ENCODE measurements around the gene KIF1A. TPM values are rescaled to one million over a fixed set of nuclear protein-coding genes. Genes with fewer than 3 reads are reported as not detected.
"Not testable (repeated sequence)": the region's sequence is repeated elsewhere in the genome, so short reads cannot be mapped to it uniquely, and the experiment has no call there.

Gene KIF1A
- total RNA-seq, 4 donors from 2014 or later, result 2.9 to 15.9 (median 3.2) TPM

- DNase-seq (ENCODE audit: low spot score in 2 of 2), result no peak
- WGBS, result 90% methylated on average over 58 of the region's 58 CpGs
- Histone ChIP-seq H3K4me1 (no peaks in the 10 kb centered on the region), H3K9me3 (no peaks in the 10 kb centered on the region), H3K4me3 (no peak overlapping the region), H3K27me3 (peaks cover 60% of the 10 kb centered on the region), H3K36me3 (no peaks in the 10 kb centered on the region), H3K27ac (no peak overlapping the region)
- TF ChIP-seq EP300 (IDR thresholded peaks at IDR 0.05), result no peak
- no peak for TF ChIP-seq POLR2AphosphoS5 (IDR thresholded peaks at IDR 0.05)
- TF ChIP-seq POLR2A (IDR thresholded peaks at IDR 0.05), result no peak
Measured at GRCh38 chr2:240781471-240782220, 38.4 kb downstream of the KIF1A start.

- no peak for DNase-seq (ENCODE audit: low spot score in 2 of 2)
- H3K9me3 ChIP-seq, result no peaks in the 10 kb centered on the region
- no peak overlapping the region for H3K27ac ChIP-seq
- 58% methylated on average over 39 of the region's 39 CpGs for WGBS
- no peak for TF ChIP-seq POLR2A (IDR thresholded peaks at IDR 0.05)
- no peak for TF ChIP-seq CTCF (IDR thresholded peaks at IDR 0.05)
- TF ChIP-seq EP300 (IDR thresholded peaks at IDR 0.05), result no peak
- no peak for TF ChIP-seq POLR2AphosphoS5 (IDR thresholded peaks at IDR 0.05)
- no peaks in the 10 kb centered on the region for H3K36me3 ChIP-seq
- H3K4me1 ChIP-seq, result no peaks in the 10 kb centered on the region
- H3K27me3 ChIP-seq, result peaks cover 47% of the 10 kb centered on the region
- no peak overlapping the region for H3K4me3 ChIP-seq
Measured at GRCh38 chr2:240780023-240780700, 39.9 kb downstream of the KIF1A start.

DNA sequence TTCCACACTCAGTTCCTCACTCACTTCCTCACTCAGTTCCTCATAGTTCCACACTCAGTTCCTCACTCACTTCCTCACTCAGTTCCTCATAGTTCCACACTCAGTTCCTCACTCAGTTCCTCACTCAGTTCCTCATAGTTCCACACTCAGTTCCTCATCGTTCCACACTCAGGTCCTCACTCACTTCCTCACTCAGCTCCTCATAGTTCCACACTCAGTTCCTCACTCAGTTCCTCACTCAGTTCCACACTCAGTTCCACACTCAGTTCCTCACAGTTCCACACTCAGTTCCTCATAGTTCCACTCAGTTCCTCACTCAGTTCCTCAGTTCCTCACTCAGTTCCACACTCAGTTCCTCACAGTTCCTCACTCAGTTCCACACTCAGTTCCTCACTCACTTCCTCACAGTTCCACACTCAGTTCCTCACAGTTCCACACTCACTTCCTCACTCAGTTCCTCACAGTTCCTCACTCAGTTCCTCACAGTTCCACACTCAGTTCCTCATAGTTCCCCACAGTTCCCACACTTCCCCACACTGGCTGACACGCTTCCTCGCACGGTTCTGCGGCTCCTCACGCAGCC, 40.7 kb downstream of the KIF1A start:
- 72% methylated on average over 6 of the region's 6 CpGs for WGBS
- H3K9me3 ChIP-seq; H3K36me3 ChIP-seq; DNase-seq (ENCODE audit: low spot score in 2 of 2); H3K4me3 ChIP-seq; H3K4me1 ChIP-seq; H3K27ac ChIP-seq: not testable (repeated sequence)
- H3K27me3 ChIP-seq, result peaks cover 39% of the 10 kb centered on the region

DNA sequence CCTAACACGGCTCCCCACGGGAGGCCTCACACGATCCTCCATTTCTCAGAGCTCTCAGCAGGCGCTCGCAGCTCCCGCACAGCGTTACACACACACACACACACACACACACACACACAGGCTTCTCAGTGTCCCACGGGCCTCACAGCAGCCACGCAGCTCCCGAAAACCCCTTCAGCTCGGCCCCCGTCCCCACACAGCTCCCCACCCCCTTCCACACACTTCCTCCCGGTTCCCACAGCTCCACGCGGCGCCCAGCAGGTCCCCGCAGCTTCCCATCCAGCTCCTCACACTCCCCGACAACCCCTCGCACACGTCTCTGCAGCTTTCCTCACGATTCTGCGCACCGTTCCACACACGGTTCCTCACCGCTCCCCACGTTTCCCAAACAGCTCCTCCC, 41.6 kb downstream of the KIF1A start:
- Histone ChIP-seq H3K9me3 (no peaks in the 10 kb centered on the region), H3K27ac (no peak overlapping the region), H3K4me3 (no peak overlapping the region), H3K4me1 (no peaks in the 10 kb centered on the region), H3K27me3 (peaks cover 33% of the 10 kb centered on the region), H3K36me3 (no peaks in the 10 kb centered on the region)
- no peak for DNase-seq (ENCODE audit: low spot score in 2 of 2)
- TF ChIP-seq CTCF (IDR thresholded peaks at IDR 0.05) (no peak), POLR2A (IDR thresholded peaks at IDR 0.05) (no peak), EP300 (IDR thresholded peaks at IDR 0.05) (no peak), POLR2AphosphoS5 (IDR thresholded peaks at IDR 0.05) (no peak)
- WGBS, result 81% methylated on average over 26 of the region's 26 CpGs

DNA sequence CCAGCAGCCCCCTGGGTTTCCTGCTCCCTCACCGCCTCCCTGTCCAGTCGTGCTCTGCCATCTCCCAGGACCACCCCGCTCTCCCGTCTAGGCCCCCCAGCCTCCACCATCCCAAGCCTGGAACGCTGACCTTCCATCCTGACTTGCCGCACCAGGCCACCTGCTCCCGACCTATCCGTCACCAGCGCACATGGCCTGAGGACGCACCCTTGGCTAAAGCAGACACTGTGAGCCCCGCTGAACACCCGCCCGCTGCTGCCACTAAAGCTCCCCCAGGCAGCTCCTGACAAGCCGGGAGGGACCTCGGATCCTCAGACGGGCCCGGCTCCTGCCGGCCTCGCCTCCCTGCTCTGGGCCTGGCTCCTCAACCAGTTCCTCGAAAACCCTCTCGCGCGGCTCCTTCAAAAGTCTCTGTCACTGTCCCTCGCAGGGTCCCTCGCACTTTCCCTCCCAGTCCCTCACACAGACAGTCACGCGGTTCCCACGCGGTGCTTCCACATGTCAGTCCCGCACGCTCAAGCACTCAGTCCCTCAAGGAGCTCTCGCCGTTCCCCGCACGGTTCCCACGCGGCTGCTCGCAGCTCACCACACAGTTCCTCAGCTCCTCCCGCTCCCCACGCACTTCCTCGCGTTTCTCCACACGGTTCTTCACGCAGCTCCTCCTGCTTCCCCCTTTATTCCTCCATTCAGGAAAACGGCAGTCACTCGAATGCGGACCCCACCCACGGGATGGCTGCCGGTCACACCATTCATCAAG, 42.4 kb downstream of the KIF1A start:
- Histone ChIP-seq H3K27me3 (peaks cover 27% of the 10 kb centered on the region), H3K4me3 (no peak overlapping the region), H3K27ac (no peak overlapping the region), H3K36me3 (no peaks in the 10 kb centered on the region), H3K9me3 (no peaks in the 10 kb centered on the region), H3K4me1 (no peaks in the 10 kb centered on the region)
- TF ChIP-seq POLR2AphosphoS5 (IDR thresholded peaks at IDR 0.05) (no peak), EP300 (IDR thresholded peaks at IDR 0.05) (no peak), CTCF (IDR thresholded peaks at IDR 0.05) (no peak), POLR2A (IDR thresholded peaks at IDR 0.05) (no peak)
- WGBS, result 81% methylated on average over 49 of the region's 49 CpGs
- DNase-seq (ENCODE audit: low spot score in 2 of 2), result no peak

Data from suprapubic skin (tissue), 4 donors.